Mammary epithelial cell (primary cell): ENCODE measurements around the gene HEBP2.

ENCODE experiments used
- CTCF ChIP-seq, 2 donors: IDR thresholded peaks in 1 of 2; conservative IDR thresholded peaks in 1 of 2; 2 replicates each; pipeline ENCODE4 v1.5.1; 2011 to 2012; ENCODE audit warnings: inconsistent platforms in 2 of 2, low read length in 2 of 2, mild to moderate bottlenecking in 2 of 2, control low read depth in 1 of 2, low read depth in 1 of 2; ENCODE audit not compliant: insufficient read depth in 1 of 2; ENCODE audit errors: extremely low read depth in 1 of 2
- EZH2 ChIP-seq: IDR thresholded peaks from 2 replicates; pipeline ENCODE4 v1.6.1; 2012; ENCODE audit warnings: low read length, inconsistent platforms, borderline replicate concordance

- TF ChIP-seq CTCF (conservative IDR thresholded peaks at IDR 0.05 in 1 of 2, IDR thresholded peaks at IDR 0.05 in 1 of 2; ENCODE audit: extremely low read depth in 1 of 2, insufficient read depth in 1 of 2, low read depth in 1 of 2, low read length in 2 of 2) = no peak
- TF ChIP-seq EZH2 = no peak
Observed at GRCh38 chr6:138451043-138451442, 47.0 kb downstream of the HEBP2 start.
